A673 (cell line): Measurements from ENCODE around the gene HGF. TPM values are rescaled to one million over a fixed set of nuclear protein-coding genes. Genes with fewer than 3 reads are reported as not detected.
"Not testable (repeated sequence)": the region's sequence is repeated elsewhere in the genome, so short reads cannot be mapped to it uniquely, and the experiment has no call there.

Source experiments
- Bru-seq: library from RNA; stranded (reverse); fragments of 400-500 nt; gene quantifications from one replicate; lab custom pipeline; 2021; lab: Mats Ljungman, UMichigan
- BruChase-seq, 2 experiments: library from RNA; stranded (reverse); fragments of 400-500 nt; gene quantifications; one replicate each; lab custom pipeline; 2021; lab: Mats Ljungman, UMichigan
- BruUV-seq: library from RNA; stranded (reverse); fragments of 400-500 nt; replicated peaks from 2 replicates; lab custom pipeline; 2021; lab: Mats Ljungman, UMichigan
- CTCF ChIA-PET: fragments of 300-600 bp; sonication (Branson Sonifier 250); formaldehyde crosslinking; loops from one replicate; lab custom pipeline; 2022; ENCODE audit warnings: antibody characterized with exemption; lab: Charles Lee
- POLR2A ChIA-PET: fragments of 300-600 bp; sonication (Branson Sonifier 250); formaldehyde crosslinking; loops from one replicate; lab custom pipeline; 2022; ENCODE audit warnings: antibody characterized with exemption; ENCODE audit not compliant: low non-redundant PET; lab: Charles Lee
- DNase-seq: peaks from one replicate; pipeline ENCODE4 v3.0.0-alpha.2; 2015; ENCODE audit warnings: low spot score
- H3K27ac ChIP-seq: fragments of 200-600 bp; sonication (generic); 2 replicates; pipeline ENCODE4 v1.5.1; 2016; ENCODE audit warnings: mixed run types, low read depth, mild to moderate bottlenecking, mixed read lengths, antibody characterized with exemption, low read length; ENCODE audit not compliant: poor library complexity, severe bottlenecking
- H3K27me3 ChIP-seq: fragments of 200-600 bp; sonication (generic); replicated peaks from 2 replicates; pipeline ENCODE4 v1.6.1; 2017; ENCODE audit warnings: mixed run types, low read depth, mild to moderate bottlenecking, mixed read lengths, antibody characterized with exemption, low read length; ENCODE audit not compliant: insufficient read depth, poor library complexity
- H3K36me3 ChIP-seq: fragments of 200-600 bp; sonication (generic); 2 replicates; pipeline ENCODE4 v1.6.1; 2016; ENCODE audit warnings: mixed run types, mild to moderate bottlenecking, mixed read lengths, antibody characterized with exemption, low read length; ENCODE audit not compliant: insufficient read depth, poor library complexity, severe bottlenecking
- H3K4me1 ChIP-seq: fragments of 200-600 bp; sonication (generic); 2 replicates; pipeline ENCODE4 v1.6.1; 2017; ENCODE audit warnings: mixed run types, mild to moderate bottlenecking, mixed read lengths, antibody characterized with exemption, low read length; ENCODE audit not compliant: insufficient read depth, poor library complexity, severe bottlenecking
- H3K4me3 ChIP-seq: fragments of 200-600 bp; sonication (generic); 2 replicates; pipeline ENCODE4 v1.5.1; 2016; ENCODE audit warnings: low read depth, mixed run types, mild to moderate bottlenecking, mixed read lengths, low read length; ENCODE audit not compliant: poor library complexity, severe bottlenecking
- H3K9me3 ChIP-seq: fragments of 200-600 bp; sonication (generic); 2 replicates; pipeline ENCODE4 v1.6.1; 2016; ENCODE audit warnings: mixed run types, low read depth, mild to moderate bottlenecking, mixed read lengths, antibody characterized with exemption, low read length; ENCODE audit not compliant: poor library complexity, severe bottlenecking
- CTCF ChIP-seq: fragments of 300-800, 200-600 bp; sonication (generic); conservative IDR thresholded peaks from 2 replicates; pipeline ENCODE4 v1.5.1; 2017; ENCODE audit warnings: low read depth, mild to moderate bottlenecking, antibody characterized with exemption, low read length, moderate library complexity, mixed read lengths
- EZH2 ChIP-seq: fragments of 200-600 bp; sonication (generic); IDR thresholded peaks from 2 replicates; pipeline ENCODE4 v1.6.1; 2017; ENCODE audit warnings: borderline replicate concordance, low read depth, mild to moderate bottlenecking, mixed read lengths, antibody characterized with exemption, low read length; ENCODE audit not compliant: poor library complexity, severe bottlenecking
- intact Hi-C: fragments of 100-400 bp; cut with micrococcal nuclease; formaldehyde crosslinking; loops from one replicate; pipeline ENCODE4 v1.10.0; 2022; ENCODE audit not compliant: unreplicated experiment
- long read RNA-seq: library from polyadenylated mRNA; stranded (forward); transcript quantifications from one replicate; pipeline ENCODE4 v2.0.0, GENCODE V29; 2022
- total RNA-seq: library from RNA; stranded (reverse); gene quantifications from 2 replicates; pipeline ENCODE4 v1.2.3, GENCODE V29; 2021

The HGF gene
- total RNA-seq, result not detected in 2 replicates
- percentile 5 among the genes with signal in this experiment for Bru-seq, nascent RNA
- BruChase-seq, experiment 1, labeled RNA remaining after a 2-hour chase, result percentile 5 among the genes with signal in this experiment
- BruChase-seq, experiment 2, labeled RNA remaining after a 6-hour chase, result percentile 1 among the genes with signal in this experiment
- long read RNA-seq, partial matches to known transcripts, result 0 of 1 reads
- long read RNA-seq, other reads (novel, unspliced or antisense), result 1 of 1 reads

DNA sequence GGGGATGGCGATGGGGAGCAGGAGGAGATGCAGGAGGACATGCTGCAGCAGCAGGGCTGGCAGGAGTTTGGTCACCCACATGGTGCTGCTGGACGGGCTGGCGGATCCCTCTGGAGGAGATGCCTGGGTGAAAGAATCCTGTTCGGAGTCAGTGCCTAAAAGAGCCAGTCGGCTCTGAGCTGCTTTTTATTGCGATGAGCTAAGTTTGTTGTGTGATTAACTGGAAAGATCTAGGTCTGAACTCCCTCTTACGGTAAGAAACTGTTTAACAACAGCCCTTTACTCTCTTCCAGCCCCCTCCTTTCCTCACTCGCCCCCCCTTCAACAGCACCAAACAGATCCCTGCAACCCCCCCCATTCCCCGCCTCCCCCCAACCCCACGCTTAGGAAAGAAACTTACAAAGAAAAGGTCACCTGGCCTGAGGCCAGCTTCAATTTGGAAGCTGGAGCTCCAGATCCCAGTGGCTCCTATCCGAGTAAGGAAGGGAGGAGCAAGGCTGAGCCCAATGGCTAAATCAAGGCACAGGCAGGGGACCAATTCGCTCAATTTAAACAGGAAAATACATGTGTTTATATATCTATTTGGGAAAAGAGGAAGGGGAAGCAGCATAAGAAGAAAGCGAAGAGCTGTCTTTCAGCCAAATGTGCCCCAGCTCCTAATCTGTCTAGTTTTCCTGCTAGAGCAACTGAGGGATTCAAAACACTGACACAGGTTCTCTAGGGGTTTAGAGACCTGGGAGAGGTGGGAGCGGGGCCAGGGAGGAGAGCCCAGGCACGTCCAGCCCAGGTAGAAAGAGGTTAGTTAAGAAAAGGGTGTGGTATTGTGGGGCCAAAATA, at the start of gene HGF:
Gene HGF (minus strand): TSS at position 157 of the 837 bp plus-strand sequence. CDS start 76 bp downstream, at position 81.
- Histone ChIP-seq H3K27ac (no peak within 1 kb of the TSS), H3K4me3 (no peak within 1 kb of the TSS), H3K4me1 (no peaks in the 10 kb centered on the region), H3K36me3 (no peaks in the 10 kb centered on the region), H3K9me3 (no peaks in the 10 kb centered on the region), H3K27me3 (no peaks in the 10 kb centered on the region)
- intact Hi-C loops, result no loop called here
- TF ChIP-seq CTCF (no peak), EZH2 (no peak)
- no TSS peak for BruUV-seq
- POLR2A ChIA-PET, result no interaction called here
- CTCF ChIA-PET, result interaction anchor here (0.5 to 0.7 kb wide), 4 partner anchors 10 to 270 kb away, joined by 3 to 4 read pairs (median 3); no protein-coding TSS in a partner anchor
- DNase-seq, result peak; percentile 10

- Histone ChIP-seq H3K36me3 (no peaks in the 10 kb centered on the region), H3K9me3 (no peaks in the 10 kb centered on the region), H3K27ac (no peak overlapping the region), H3K27me3 (no peaks in the 10 kb centered on the region), H3K4me1 (no peaks in the 10 kb centered on the region), H3K4me3 (no peak overlapping the region)
- ChIA-PET POLR2A (no interaction called here), CTCF (no interaction called here)
- DNase-seq, result no peak
- TF ChIP-seq EZH2 (no peak), CTCF (no peak)
- intact Hi-C loops, result no loop called here
- no TSS peak for BruUV-seq
These were observed 46.5 kb upstream of the HGF start for GRCh38 chr7:81816312-81816711.

DNA sequence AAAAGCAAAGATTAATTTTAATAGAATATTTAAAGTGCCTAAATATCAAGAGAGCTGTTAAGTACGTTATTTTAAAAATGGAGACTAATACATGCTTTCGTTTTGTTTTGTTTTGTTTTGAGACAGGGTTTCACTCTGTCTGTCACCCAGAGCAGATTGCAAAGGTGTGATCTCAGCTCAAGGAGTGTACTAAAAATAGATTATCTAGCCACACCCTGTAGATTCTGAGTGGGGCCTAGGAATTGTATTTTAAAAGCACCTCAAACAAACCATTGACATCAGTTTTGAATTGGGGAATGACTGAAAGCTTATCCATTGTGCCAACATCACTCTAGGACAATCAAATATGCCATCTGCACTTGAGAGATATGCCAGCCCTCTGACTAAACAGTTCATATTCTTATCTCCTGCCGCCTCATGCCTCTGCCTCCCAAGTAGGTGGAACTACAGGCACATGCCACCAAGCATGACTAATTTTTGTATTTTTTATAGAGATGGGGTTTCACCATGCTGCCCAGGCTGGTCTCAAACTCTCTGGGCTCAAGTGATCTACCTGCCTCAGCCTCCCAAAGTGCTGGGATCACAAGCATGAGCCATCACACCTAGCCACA, 43.1 kb upstream of the HGF start:
- BruUV-seq, H3K27me3 ChIP-seq, H3K27ac ChIP-seq, CTCF ChIA-PET, DNase-seq, intact Hi-C loops, H3K4me1 ChIP-seq, H3K4me3 ChIP-seq, H3K36me3 ChIP-seq, H3K9me3 ChIP-seq, POLR2A ChIA-PET: not testable (repeated sequence)
